Measurements from ENCODE around the gene SLC5A9.

DNA sequence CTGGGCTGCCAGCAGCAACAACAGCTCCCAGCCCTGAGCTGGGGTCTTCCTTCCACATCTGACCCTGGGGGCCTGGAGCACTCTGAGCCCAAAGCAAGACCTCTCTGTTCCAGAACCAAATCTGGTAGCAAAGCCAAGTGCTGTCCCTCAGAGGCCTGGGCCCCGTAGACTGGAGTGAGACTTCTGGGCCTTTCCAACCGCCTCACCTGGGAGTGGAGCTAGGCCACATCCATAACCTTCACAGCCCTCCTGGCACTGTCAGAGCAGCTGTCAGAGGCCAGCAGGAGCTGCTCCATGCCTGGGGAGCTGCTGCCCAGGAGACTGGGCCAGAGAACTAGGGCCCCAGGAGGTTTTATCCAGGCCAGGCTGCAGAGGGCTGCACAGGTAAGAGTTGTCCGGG, 15.4 kb upstream of the SLC5A9 start:
- TF ChIP-seq, protein P1, sequence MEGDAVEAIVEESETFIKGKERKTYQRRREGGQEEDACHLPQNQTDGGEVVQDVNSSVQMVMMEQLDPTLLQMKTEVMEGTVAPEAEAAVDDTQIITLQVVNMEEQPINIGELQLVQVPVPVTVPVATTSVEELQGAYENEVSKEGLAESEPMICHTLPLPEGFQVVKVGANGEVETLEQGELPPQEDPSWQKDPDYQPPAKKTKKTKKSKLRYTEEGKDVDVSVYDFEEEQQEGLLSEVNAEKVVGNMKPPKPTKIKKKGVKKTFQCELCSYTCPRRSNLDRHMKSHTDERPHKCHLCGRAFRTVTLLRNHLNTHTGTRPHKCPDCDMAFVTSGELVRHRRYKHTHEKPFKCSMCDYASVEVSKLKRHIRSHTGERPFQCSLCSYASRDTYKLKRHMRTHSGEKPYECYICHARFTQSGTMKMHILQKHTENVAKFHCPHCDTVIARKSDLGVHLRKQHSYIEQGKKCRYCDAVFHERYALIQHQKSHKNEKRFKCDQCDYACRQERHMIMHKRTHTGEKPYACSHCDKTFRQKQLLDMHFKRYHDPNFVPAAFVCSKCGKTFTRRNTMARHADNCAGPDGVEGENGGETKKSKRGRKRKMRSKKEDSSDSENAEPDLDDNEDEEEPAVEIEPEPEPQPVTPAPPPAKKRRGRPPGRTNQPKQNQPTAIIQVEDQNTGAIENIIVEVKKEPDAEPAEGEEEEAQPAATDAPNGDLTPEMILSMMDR (IDR thresholded peaks at IDR 0.05): no peak
- TF ChIP-seq POLR2A (IDR thresholded peaks at IDR 0.05) (no peak), EP300 (IDR thresholded peaks at IDR 0.05) (no peak)
